ENCODE data around the gene GARNL3.

DNA sequence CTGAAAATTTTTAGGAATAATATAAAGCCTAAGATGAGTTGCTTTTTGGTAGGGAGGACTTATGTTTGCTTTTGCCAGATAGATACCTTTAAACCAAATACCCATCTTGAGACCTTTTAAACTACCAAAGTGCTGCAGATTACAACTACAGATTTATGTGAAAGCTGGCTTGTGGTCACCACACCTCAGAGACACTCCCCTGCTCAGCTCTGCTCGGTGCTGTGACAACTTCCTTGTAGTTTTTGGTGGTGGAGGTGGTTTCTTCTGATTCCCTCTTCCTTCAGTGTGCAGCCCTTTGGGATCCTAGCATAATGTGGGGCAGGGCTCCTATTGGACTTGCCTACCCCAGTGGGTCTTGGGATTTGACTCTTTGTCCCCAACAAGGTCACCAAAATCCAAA is 29.2 kb downstream of the GARNL3 start:
- TF ChIP-seq CTCF (conservative IDR thresholded peaks at IDR 0.05; ENCODE audit: low read length), result no peak
- TF ChIP-seq EZH2phosphoT487 (IDR thresholded peaks at IDR 0.05; ENCODE audit: borderline replicate concordance, low read depth, low read length), result no peak

Data from OCI-LY7 (cell line).